COR-L47 (cell line): ENCODE results near the gene SH3RF1.

Source experiments
- DNase-seq: peaks from one replicate; lab custom pipeline; 2025; lab: John Stamatoyannopoulos, UW

SH3RF1 gene

GRCh38 chr4:169275180-169275579, 4.4 kb upstream of the SH3RF1 start:
- no peak for DNase-seq

- no peak for DNase-seq
Measured at GRCh38 chr4:169274033-169274432, 3.3 kb upstream of the SH3RF1 start.

- no peak for DNase-seq
Measured at GRCh38 chr4:169272265-169272886, 1.6 kb upstream of the SH3RF1 start.

GRCh38 chr4:169271692-169272007, 894 bp upstream of the SH3RF1 start:
- DNase-seq, result no peak

- DNase-seq, result peak; percentile 62
Measured at GRCh38 chr4:169269916-169270809, 593 bp downstream of the SH3RF1 start.

GRCh38 chr4:169268951-169269760, 1.6 kb downstream of the SH3RF1 start:
- DNase-seq, result no peak

GRCh38 chr4:169267070-169267469, 3.7 kb downstream of the SH3RF1 start:
- no peak for DNase-seq

- DNase-seq, result no peak
Measured at GRCh38 chr4:169266661-169267060, 4.1 kb downstream of the SH3RF1 start.

- no peak for DNase-seq
Measured at GRCh38 chr4:169266081-169266480, 4.7 kb downstream of the SH3RF1 start.

- no peak for DNase-seq
Measured at GRCh38 chr4:169263791-169264392, 6.9 kb downstream of the SH3RF1 start.

GRCh38 chr4:169260217-169260866, 10.4 kb downstream of the SH3RF1 start:
- DNase-seq, result no peak

- DNase-seq, result no peak
Measured at GRCh38 chr4:169259271-169259670, 11.5 kb downstream of the SH3RF1 start.

- no peak for DNase-seq
Measured at GRCh38 chr4:169258141-169258540, 12.6 kb downstream of the SH3RF1 start.

- no peak for DNase-seq
Measured at GRCh38 chr4:169256856-169257761, 13.6 kb downstream of the SH3RF1 start.

GRCh38 chr4:169256101-169256612, 14.6 kb downstream of the SH3RF1 start:
- no peak for DNase-seq

GRCh38 chr4:169254546-169254983, 16.2 kb downstream of the SH3RF1 start:
- DNase-seq, result no peak

- no peak for DNase-seq
Measured at GRCh38 chr4:169253904-169254303, 16.9 kb downstream of the SH3RF1 start.

- no peak for DNase-seq
Measured at GRCh38 chr4:169253113-169253671, 17.6 kb downstream of the SH3RF1 start.

- no peak for DNase-seq
Measured at GRCh38 chr4:169252339-169253112, 18.2 kb downstream of the SH3RF1 start.
